ENCODE measurements around the gene PDE8A.

DNA sequence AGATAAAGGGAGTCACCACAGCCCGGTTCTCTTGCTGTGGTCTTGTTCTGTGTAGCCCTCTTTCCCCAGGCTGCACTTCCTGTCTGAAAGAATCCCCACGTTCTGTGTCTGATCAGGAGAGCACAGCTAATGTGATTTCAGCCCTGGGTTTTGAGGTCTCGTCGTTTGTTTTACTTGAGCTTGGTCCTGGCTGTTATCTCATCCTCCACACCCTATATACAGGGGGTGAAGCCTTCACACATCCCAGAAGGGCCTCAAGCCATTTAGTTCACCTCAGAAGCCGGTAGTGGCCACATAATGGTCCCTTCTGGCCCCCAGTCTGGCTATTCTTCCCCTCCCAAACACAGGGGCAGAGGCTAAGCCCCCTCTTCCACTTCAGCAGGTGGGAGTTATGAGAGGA, 115.6 kb downstream of the PDE8A start:
- TF ChIP-seq EZH2phosphoT487 (IDR thresholded peaks at IDR 0.05; ENCODE audit: borderline replicate concordance, low read depth, low read length) (no peak), CTCF (conservative IDR thresholded peaks at IDR 0.05; ENCODE audit: low read length) (no peak)
